ENCODE data around the gene GAS2L2. TPM values are rescaled to one million over a fixed set of nuclear protein-coding genes. Genes with fewer than 3 reads are reported as not detected.

GAS2L2 gene
- total and polyA plus RNA-seq, 2 of the 8 experiments (the other 6 are each of a cell fraction or from before 2014, with no cell fraction given), result 0.09 to 0.13 TPM

- TF ChIP-seq HDAC6 (IDR thresholded peaks at IDR 0.05; ENCODE audit: low read depth, low read length) (no peak), EP300 (IDR thresholded peaks at IDR 0.05; ENCODE audit: borderline replicate concordance in 1 of 2, low read depth in 2 of 2, low read length in 2 of 2) (no peak), GTF2F1 (IDR thresholded peaks at IDR 0.05; ENCODE audit: borderline replicate concordance, low read depth, low read length) (no peak)
Observed at GRCh38 chr17:35735036-35735805, 17.8 kb downstream of the GAS2L2 start (continued).
